Measurements from ENCODE around the gene UBE2C.

Gene UBE2C

DNA sequence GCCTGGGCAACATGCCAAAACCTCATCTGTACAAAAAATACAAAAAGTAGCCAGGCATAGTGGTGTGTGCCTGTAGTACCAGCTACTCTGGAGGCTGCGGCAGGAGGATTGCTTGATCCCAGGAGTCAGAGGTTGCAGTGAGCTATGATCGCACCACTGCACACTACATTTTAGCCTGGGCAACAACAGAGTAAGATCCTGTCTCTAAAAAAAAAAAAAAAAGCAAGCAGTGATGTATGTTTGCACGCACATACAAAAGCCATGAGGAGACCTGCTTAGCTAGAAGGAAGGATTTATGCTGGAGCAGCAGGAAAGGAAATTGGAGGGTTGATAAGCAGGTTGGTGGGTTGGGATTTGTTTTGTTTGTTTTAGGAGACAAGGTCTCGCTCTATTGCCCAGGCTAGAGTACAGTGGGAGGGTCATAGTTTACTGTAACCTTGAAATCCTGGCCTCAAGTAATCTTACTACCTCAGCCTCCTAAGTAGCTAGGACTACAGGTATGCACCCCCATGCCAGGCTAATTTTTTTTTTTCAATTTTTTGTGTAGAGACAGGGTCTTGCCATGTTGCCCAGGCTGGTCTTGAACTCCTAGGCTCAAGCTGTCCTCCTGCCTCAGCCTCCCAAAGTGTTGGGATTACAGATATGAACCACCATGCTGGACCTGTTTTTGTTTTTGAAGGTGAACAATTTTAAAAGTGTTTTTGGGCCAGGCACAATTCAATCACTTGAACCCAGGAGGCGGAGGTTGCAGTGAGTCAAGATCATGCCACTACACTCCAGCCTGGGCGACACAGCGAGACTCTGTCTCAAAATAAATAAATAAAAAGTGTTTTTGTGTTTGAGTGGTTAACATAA is 49.0 kb downstream of the UBE2C start:
- peak; percentile 66 for DNase-seq

- DNase-seq = peak; percentile 3
Measured at GRCh38 chr20:45863543-45864470, 51.4 kb downstream of the UBE2C start.

- DNase-seq = no peak
Measured at GRCh38 chr20:45866454-45866853, 54.0 kb downstream of the UBE2C start.

All from NCI-H2029 (cell line).